ENCODE results near the gene MANBA. TPM values are rescaled to one million over a fixed set of nuclear protein-coding genes. Genes with fewer than 3 reads are reported as not detected.

The MANBA gene
- total and polyA plus RNA-seq, 2 of the 13 experiments (the other 11 are each of a cell fraction or from before 2014, with no cell fraction given): 11.7 to 33.3 TPM

- TF ChIP-seq ARNTL (CRISPR knock-in tag; IDR thresholded peaks at IDR 0.05) (0 out of 2 replicates have a peak, but pooled peaks have one; percentile 25), ZNF552 (CRISPR knock-in tag; IDR thresholded peaks at IDR 0.05; ENCODE audit: borderline replicate concordance) (no peak), ZFAT (CRISPR knock-in tag; conservative IDR thresholded peaks at IDR 0.05) (no peak), ZBED4 (CRISPR knock-in tag; IDR thresholded peaks at IDR 0.05; ENCODE audit: borderline replicate concordance) (0 out of 2 replicates have a peak, but pooled peaks have one; percentile 44), PRMT3 (CRISPR knock-in tag; IDR thresholded peaks at IDR 0.05; ENCODE audit: borderline replicate concordance, low read depth) (no peak), NR2F1 (CRISPR knock-in tag; IDR thresholded peaks at IDR 0.05) (no peak), TRIM24 (CRISPR knock-in tag; IDR thresholded peaks at IDR 0.05) (no peak), RNF2 (conservative IDR thresholded peaks at IDR 0.05; ENCODE audit: low read depth) (no peak), ZNF530 (CRISPR knock-in tag; IDR thresholded peaks at IDR 0.05; ENCODE audit: low read depth) (no peak), HHEX (CRISPR knock-in tag; IDR thresholded peaks at IDR 0.05) (no peak), SP5 (CRISPR knock-in tag; IDR thresholded peaks at IDR 0.05; ENCODE audit: borderline replicate concordance, low read depth) (no peak), ZNF10 (CRISPR knock-in tag; IDR thresholded peaks at IDR 0.05; ENCODE audit: borderline replicate concordance, low read depth) (no peak), NONO (IDR thresholded peaks at IDR 0.05) (no peak), NONO (CRISPR knock-in tag; conservative IDR thresholded peaks at IDR 0.05) (no peak), KIAA2018 (CRISPR knock-in tag; IDR thresholded peaks at IDR 0.05; ENCODE audit: borderline replicate concordance) (no peak)
Measured at GRCh38 chr4:102620697-102621497, 139.9 kb downstream of the MANBA start (continued).
